ENCODE results near the gene SFMBT2. TPM values are rescaled to one million over a fixed set of nuclear protein-coding genes. Genes with fewer than 3 reads are reported as not detected.

The SFMBT2 gene
- total RNA-seq, 2 experiments from 2014 or later: 7.9 to 8.3 TPM

GRCh38 chr10:7373039-7373438 is 37.8 kb downstream of the SFMBT2 start:
- Histone ChIP-seq H3K4me3 (ENCODE audit: low read depth, low read length, poor library complexity, severe bottlenecking) (no peak overlapping the region), H3K4me1 (ENCODE audit: insufficient read depth, low read length, poor library complexity, severe bottlenecking) (no peaks in the 10 kb centered on the region), H3K36me3 (ENCODE audit: insufficient read depth, low read length) (peaks cover 69% of the 10 kb centered on the region), H4K20me1 (ENCODE audit: insufficient read depth, low read length) (no peaks in the 10 kb centered on the region), H3K9me3 (ENCODE audit: low read length) (peaks cover 13% of the 10 kb centered on the region; the same call in 1 of the 2 replicates), H3K79me2 (ENCODE audit: insufficient read depth, low read depth, low read length) (no peaks in the 10 kb centered on the region), H3K27ac (ENCODE audit: low read depth, low read length, poor library complexity, severe bottlenecking) (no peak overlapping the region), H3K9me2 (ENCODE audit: insufficient read depth, low read length) (no peaks in the 10 kb centered on the region), H3K4me2 (ENCODE audit: low read length) (no peak overlapping the region), H2AFZ (ENCODE audit: low read length) (no peak overlapping the region)
- BruUV-seq (replicated peaks): no TSS peak
- POLR2A ChIA-PET: no interaction called here
- CTCF ChIA-PET (ENCODE audit: unreplicated experiment): no interaction called here
- DNase-seq (ENCODE audit: low spot score): peak; percentile 25
- TF ChIP-seq EZH2phosphoT487 (IDR thresholded peaks at IDR 0.05; ENCODE audit: borderline replicate concordance, low read depth, low read length): no peak
- no peak for TF ChIP-seq CTCF (conservative IDR thresholded peaks at IDR 0.05; ENCODE audit: low read length)
- intact Hi-C loops (cut with micrococcal nuclease; ENCODE audit: unreplicated experiment): no loop called here

- ChIA-PET POLR2A (no interaction called here), CTCF (ENCODE audit: unreplicated experiment) (no interaction called here)
- H3K4me2 ChIP-seq (ENCODE audit: low read length): no peak overlapping the region
- H4K20me1 ChIP-seq (ENCODE audit: insufficient read depth, low read length): no peaks in the 10 kb centered on the region
- no peaks in the 10 kb centered on the region for H3K9me2 ChIP-seq (ENCODE audit: insufficient read depth, low read length)
- H3K4me3 ChIP-seq (ENCODE audit: low read depth, low read length, poor library complexity, severe bottlenecking): no peak overlapping the region
- no peak overlapping the region for H3K27ac ChIP-seq (ENCODE audit: low read depth, low read length, poor library complexity, severe bottlenecking)
- peaks cover 13% of the 10 kb centered on the region; the same call in 1 of the 2 replicates for H3K9me3 ChIP-seq (ENCODE audit: low read length)
- no TSS peak for BruUV-seq (replicated peaks)
- intact Hi-C loops (cut with micrococcal nuclease; ENCODE audit: unreplicated experiment): no loop called here
- TF ChIP-seq CTCF (conservative IDR thresholded peaks at IDR 0.05; ENCODE audit: low read length): no peak
- no peak for TF ChIP-seq EZH2phosphoT487 (IDR thresholded peaks at IDR 0.05; ENCODE audit: borderline replicate concordance, low read depth, low read length)
- no peaks in the 10 kb centered on the region for H3K4me1 ChIP-seq (ENCODE audit: insufficient read depth, low read length, poor library complexity, severe bottlenecking)
- no peaks in the 10 kb centered on the region for H3K79me2 ChIP-seq (ENCODE audit: insufficient read depth, low read depth, low read length)
- H2AFZ ChIP-seq (ENCODE audit: low read length): no peak overlapping the region
- DNase-seq (ENCODE audit: low spot score): no peak
- peaks cover 68% of the 10 kb centered on the region for H3K36me3 ChIP-seq (ENCODE audit: insufficient read depth, low read length)
These were observed 38.3 kb downstream of the SFMBT2 start for GRCh38 chr10:7372504-7372903.

- H3K4me3 ChIP-seq (ENCODE audit: low read depth, low read length, poor library complexity, severe bottlenecking): no peak overlapping the region
- no peaks in the 10 kb centered on the region for H4K20me1 ChIP-seq (ENCODE audit: insufficient read depth, low read length)
- no TSS peak for BruUV-seq (replicated peaks)
- TF ChIP-seq EZH2phosphoT487 (IDR thresholded peaks at IDR 0.05; ENCODE audit: borderline replicate concordance, low read depth, low read length): no peak
- TF ChIP-seq CTCF (conservative IDR thresholded peaks at IDR 0.05; ENCODE audit: low read length): no peak
- H3K4me1 ChIP-seq (ENCODE audit: insufficient read depth, low read length, poor library complexity, severe bottlenecking): no peaks in the 10 kb centered on the region
- no peaks in the 10 kb centered on the region for H3K79me2 ChIP-seq (ENCODE audit: insufficient read depth, low read depth, low read length)
- no peak overlapping the region for H2AFZ ChIP-seq (ENCODE audit: low read length)
- H3K36me3 ChIP-seq (ENCODE audit: insufficient read depth, low read length): peaks cover 77% of the 10 kb centered on the region
- no peak overlapping the region for H3K27ac ChIP-seq (ENCODE audit: low read depth, low read length, poor library complexity, severe bottlenecking)
- no peak overlapping the region for H3K4me2 ChIP-seq (ENCODE audit: low read length)
- intact Hi-C loops (cut with micrococcal nuclease; ENCODE audit: unreplicated experiment): no loop called here
- ChIA-PET POLR2A (interaction anchor here (1.2 kb wide), 1 partner anchor 11 kb away, joined by 4 read pairs; no protein-coding TSS in a partner anchor), CTCF (ENCODE audit: unreplicated experiment) (no interaction called here)
- H3K9me2 ChIP-seq (ENCODE audit: insufficient read depth, low read length): no peaks in the 10 kb centered on the region
- H3K9me3 ChIP-seq (ENCODE audit: low read length): peaks cover 13% of the 10 kb centered on the region; the same call in 1 of the 2 replicates
- no peak for DNase-seq (ENCODE audit: low spot score)
These were observed 40.3 kb downstream of the SFMBT2 start for GRCh38 chr10:7370511-7370910.

All from OCI-LY7 (cell line).